ENCODE measurements around the gene ARID3B.

GRCh38 chr15:74627766-74628165, 86.7 kb downstream of the ARID3B start:
- no peak for TF ChIP-seq CTCF (conservative IDR thresholded peaks at IDR 0.05; ENCODE audit: low read depth, low read length)
- TF ChIP-seq EZH2phosphoT487 (IDR thresholded peaks at IDR 0.05; ENCODE audit: borderline replicate concordance, low read length), result no peak
- no peak for TF ChIP-seq EZH2 (IDR thresholded peaks at IDR 0.05; ENCODE audit: low read length, unreplicated experiment)
